ENCODE data around the gene PDE8B. TPM values are rescaled to one million over a fixed set of nuclear protein-coding genes. Genes with fewer than 3 reads are reported as not detected.

The PDE8B gene
- total RNA-seq, 1 donor from 2014 or later: 0.18 TPM

DNA sequence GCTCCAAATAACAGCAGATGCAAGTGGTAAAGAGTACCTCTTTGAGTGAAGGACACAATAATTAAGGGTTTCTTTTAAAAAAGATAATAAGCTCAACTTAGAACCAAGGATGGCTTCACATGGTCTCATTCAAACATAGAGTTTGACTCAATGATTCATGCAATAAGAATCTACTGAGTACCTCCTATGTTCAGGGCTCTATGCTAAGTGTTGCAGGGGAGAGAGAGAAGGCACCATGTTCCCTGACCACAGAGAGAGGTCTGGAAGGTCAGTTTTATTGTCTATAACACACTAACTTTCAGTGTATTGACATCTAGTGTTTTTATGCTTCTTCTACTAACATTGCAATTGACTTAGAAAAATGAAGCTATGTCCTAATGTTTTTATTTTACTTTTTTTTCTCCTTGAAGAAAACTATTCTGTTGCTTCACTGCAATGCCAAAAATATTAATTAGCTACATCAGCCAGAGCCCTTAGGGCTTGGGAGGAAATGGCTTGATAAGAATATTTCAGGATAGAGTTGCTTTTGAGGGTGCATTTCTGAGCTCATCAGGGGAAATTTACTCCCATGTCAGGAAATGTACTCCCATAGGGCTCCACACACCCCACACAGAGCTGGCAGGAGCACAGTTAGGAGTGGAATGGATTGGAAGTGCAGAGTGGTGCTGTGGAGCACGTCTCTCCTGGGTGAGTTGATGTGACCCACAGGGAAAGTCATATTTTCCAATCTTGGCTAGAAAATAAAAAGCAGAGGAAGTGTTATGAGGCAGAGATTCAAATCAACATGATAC, 106.6 kb downstream of the PDE8B start:
- Histone ChIP-seq H3K9me3 (ENCODE audit: insufficient read depth, low read depth, low read length) (no peaks in the 10 kb centered on the region), H3K4me1 (ENCODE audit: insufficient read depth, low read length) (no peaks in the 10 kb centered on the region), H3K4me3 (ENCODE audit: insufficient read depth, low read depth, low read length) (no peak overlapping the region), H3K4me2 (ENCODE audit: low read length) (no peak overlapping the region), H4K20me1 (ENCODE audit: insufficient read depth, low read length) (no peaks in the 10 kb centered on the region), H2AFZ (ENCODE audit: low read depth, low read length) (no peak overlapping the region), H3K27me3 (ENCODE audit: insufficient read depth, low read length) (no peaks in the 10 kb centered on the region), H3K36me3 (ENCODE audit: insufficient read depth, low read length) (no peaks in the 10 kb centered on the region), H3K79me2 (ENCODE audit: insufficient read depth, low read length) (no peaks in the 10 kb centered on the region), H3K27ac (ENCODE audit: low read depth, low read length) (no peak overlapping the region), H3K9ac (ENCODE audit: low read length) (no peak overlapping the region)
- peak; percentile 2 for DNase-seq (ENCODE audit: low read depth)
- H3K4me1 Mint-ChIP-seq (ENCODE audit: low read depth, unreplicated experiment): peaks cover 8% of the 10 kb centered on the region
- H3K4me3 Mint-ChIP-seq (ENCODE audit: unreplicated experiment): no peak overlapping the region
- no peaks in the 10 kb centered on the region for H3K9me3 Mint-ChIP-seq (ENCODE audit: unreplicated experiment)
- no peaks in the 10 kb centered on the region for H3K27me3 Mint-ChIP-seq (ENCODE audit: low read depth, unreplicated experiment)
- peak; percentile 26 for FAIRE-seq
- peak overlapping the region; percentile 29 for H3K27ac Mint-ChIP-seq (ENCODE audit: unreplicated experiment)
- TF ChIP-seq, protein P1, sequence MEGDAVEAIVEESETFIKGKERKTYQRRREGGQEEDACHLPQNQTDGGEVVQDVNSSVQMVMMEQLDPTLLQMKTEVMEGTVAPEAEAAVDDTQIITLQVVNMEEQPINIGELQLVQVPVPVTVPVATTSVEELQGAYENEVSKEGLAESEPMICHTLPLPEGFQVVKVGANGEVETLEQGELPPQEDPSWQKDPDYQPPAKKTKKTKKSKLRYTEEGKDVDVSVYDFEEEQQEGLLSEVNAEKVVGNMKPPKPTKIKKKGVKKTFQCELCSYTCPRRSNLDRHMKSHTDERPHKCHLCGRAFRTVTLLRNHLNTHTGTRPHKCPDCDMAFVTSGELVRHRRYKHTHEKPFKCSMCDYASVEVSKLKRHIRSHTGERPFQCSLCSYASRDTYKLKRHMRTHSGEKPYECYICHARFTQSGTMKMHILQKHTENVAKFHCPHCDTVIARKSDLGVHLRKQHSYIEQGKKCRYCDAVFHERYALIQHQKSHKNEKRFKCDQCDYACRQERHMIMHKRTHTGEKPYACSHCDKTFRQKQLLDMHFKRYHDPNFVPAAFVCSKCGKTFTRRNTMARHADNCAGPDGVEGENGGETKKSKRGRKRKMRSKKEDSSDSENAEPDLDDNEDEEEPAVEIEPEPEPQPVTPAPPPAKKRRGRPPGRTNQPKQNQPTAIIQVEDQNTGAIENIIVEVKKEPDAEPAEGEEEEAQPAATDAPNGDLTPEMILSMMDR (IDR thresholded peaks at IDR 0.05; ENCODE audit: insufficient read depth, low read depth, low read length): no peak
- TF ChIP-seq EZH2 (IDR thresholded peaks at IDR 0.05; ENCODE audit: insufficient read depth, low read length): no peak
- no peaks in the 10 kb centered on the region for H3K36me3 Mint-ChIP-seq (ENCODE audit: low read depth, unreplicated experiment)

DNA sequence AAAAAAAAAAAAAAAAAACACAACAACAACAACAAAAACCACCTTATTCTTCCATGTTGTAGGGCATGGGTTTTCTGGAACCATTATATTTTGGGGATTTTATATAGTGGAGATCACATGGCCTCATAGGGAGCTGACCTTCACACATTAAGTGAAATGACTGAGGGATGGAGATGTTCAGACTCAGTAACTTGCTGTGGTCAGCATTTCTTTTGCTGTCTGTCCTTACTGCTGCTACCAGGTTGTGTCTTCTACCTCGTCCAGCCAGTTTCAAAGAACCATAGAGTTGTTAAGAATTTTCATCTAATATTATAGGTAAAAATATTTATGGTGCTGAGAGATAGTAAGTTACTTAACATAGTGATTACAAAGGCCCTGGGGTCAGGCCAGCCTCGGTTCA, 107.6 kb downstream of the PDE8B start:
- Mint-ChIP-seq H3K36me3 (ENCODE audit: low read depth, unreplicated experiment) (no peaks in the 10 kb centered on the region), H3K27me3 (ENCODE audit: low read depth, unreplicated experiment) (no peaks in the 10 kb centered on the region), H3K27ac (ENCODE audit: unreplicated experiment) (no peak overlapping the region), H3K4me3 (ENCODE audit: unreplicated experiment) (no peak overlapping the region), H3K4me1 (ENCODE audit: low read depth, unreplicated experiment) (peaks cover 8% of the 10 kb centered on the region), H3K9me3 (ENCODE audit: unreplicated experiment) (no peaks in the 10 kb centered on the region)
- Histone ChIP-seq H3K4me3 (ENCODE audit: insufficient read depth, low read depth, low read length) (no peak overlapping the region), H3K4me1 (ENCODE audit: insufficient read depth, low read length) (no peaks in the 10 kb centered on the region), H2AFZ (ENCODE audit: low read depth, low read length) (no peak overlapping the region), H3K4me2 (ENCODE audit: low read length) (no peak overlapping the region), H3K36me3 (ENCODE audit: insufficient read depth, low read length) (no peaks in the 10 kb centered on the region), H3K27ac (ENCODE audit: low read depth, low read length) (no peak overlapping the region), H3K79me2 (ENCODE audit: insufficient read depth, low read length) (no peaks in the 10 kb centered on the region), H3K9me3 (ENCODE audit: insufficient read depth, low read depth, low read length) (no peaks in the 10 kb centered on the region), H4K20me1 (ENCODE audit: insufficient read depth, low read length) (no peaks in the 10 kb centered on the region), H3K9ac (ENCODE audit: low read length) (no peak overlapping the region), H3K27me3 (ENCODE audit: insufficient read depth, low read length) (no peaks in the 10 kb centered on the region)
- TF ChIP-seq EZH2 (IDR thresholded peaks at IDR 0.05; ENCODE audit: insufficient read depth, low read length): no peak
- TF ChIP-seq, protein P1 (IDR thresholded peaks at IDR 0.05; ENCODE audit: insufficient read depth, low read depth, low read length): no peak
- DNase-seq (ENCODE audit: low read depth) (no peak), FAIRE-seq (no peak)
